HG03378 (cell line): ENCODE results near the gene UPK3A.
A peak's percentile ranks its signal among the peaks of the same experiment; 100 is the strongest.

Experiments used
- ATAC-seq: cut with Tn5 transposase; IDR thresholded peaks from one replicate; pipeline ENCODE4 v1.9.1; 2021; ENCODE audit warnings: mild to moderate bottlenecking, moderate library complexity; ENCODE audit not compliant: unreplicated experiment

The UPK3A gene

DNA sequence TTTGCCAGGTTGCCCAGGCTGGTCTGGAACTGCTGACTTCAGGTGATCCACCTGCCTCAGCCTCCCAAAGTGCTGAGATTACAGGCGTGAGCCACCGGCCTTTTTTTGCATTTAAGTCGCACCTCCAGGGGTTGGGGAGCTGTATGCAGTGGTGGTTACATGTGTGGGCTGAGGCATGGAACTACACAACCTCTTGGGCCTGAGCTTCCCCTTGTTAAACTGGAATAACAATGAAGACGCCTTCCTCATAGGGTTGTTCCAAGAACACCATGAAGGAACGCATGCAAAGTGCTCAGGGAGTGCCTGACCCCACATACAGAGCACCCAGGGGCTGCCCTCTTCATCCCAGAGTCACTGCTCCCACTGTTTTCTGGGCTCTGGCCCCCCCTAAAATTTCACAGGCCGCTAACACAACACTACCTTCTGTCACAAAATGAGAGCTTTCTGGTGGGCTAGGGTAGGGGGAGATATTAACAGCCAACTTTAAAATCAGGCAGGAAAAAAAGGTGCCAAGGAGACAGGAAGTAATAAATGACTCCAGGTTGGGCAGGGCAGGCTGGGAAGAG is 23.7 kb downstream of the UPK3A start:
- no peak for ATAC-seq

DNA sequence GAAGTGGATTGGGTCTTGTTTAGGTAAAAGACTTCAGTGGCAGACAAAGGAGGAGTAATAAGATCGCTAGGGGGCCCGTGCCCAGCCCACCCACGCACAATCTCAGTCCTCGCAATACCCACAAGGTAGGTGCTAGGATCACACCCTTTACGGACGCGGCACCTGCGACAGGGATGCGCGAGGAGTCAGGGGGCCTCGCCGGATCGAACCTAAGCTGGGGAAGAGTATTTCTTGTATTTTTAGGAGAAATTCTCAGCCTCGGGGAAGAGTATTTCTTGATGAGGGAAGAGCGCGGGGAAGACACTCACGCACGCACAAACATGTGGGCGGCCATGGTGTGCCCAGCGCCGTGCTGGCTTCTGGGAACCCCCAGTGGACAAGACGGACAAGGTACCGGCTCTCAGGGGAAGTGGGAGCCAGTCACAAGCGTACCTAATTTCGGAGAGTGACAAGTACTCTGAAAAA is 24.2 kb downstream of the UPK3A start:
- ATAC-seq = no peak

DNA sequence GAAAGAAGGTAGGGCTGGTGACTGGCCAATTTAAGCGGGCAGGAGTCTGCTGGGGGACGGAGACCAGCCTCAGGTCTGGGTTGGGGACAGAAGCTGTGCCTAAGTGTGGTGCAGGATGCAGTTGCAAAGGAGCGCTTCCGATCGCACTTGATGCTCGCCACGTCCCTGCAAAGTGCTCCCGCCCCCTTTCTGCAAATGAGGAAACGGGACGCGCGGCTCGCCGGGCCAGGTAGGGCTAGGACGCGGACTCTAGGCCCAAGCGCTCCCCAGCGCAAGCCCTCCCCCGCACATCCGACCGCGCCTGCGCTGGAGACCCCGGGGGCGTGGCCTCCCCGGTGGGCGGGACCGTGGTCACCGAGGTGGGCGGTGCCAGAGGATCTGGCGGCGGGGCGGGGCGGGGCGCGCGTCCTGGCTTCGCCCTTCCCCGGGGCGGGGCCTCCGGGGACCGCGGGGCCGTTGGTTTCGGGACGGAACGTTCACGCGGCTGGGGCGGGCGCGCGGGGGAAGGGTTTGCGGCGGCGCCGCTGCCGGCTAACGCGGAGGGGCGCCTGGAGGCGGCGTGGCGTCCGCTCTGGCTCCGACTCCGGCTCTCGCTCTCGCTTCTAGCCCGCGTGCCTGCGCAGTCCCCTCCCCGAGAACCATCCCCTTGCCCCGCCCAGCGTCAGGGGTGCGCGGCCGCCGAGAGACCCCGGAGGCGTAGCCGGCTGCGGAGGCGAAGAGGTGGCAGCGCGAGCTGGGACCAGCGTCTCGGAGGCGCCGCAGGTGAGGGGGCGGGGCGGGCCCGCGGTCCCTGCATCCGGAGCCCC is 24.9 kb downstream of the UPK3A start, which contains the start of gene FAM118A:
TSS of gene FAM118A (plus strand) at position 513 of the 806 bp plus-strand sequence. CDS start 12,446 bp downstream, outside the sequence.
- ATAC-seq = peak; percentile 66

DNA sequence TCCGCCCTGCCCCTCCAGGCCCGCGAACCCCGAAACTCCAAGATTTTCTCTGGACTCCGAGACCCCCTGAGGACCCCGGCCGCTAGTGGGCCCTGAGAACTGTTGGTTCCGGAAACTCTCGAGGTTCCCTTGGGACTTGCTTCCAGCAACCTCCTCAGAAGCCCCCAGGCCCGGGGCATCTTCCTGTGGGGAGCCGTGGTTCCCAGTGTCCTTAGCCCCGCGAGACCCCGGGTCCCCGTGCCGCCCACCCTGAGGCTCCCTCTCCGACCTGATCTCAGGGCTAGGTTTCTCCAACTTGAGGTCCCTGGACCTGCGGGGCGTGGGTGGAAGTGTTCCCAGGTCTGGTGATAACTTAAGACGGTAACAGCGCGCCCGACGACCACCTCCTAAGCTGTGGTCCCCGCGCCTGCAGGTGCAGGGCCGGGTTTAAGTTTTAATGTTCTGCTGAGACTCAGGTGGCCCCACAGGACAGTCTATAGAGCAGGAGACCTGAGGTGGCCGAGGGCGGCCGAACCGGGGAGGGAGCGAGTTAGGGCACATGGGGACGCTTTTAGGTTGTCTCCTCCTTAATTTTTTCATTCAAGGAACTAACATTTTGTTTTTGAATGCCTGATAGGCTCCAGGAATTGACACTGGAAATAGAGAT is 25.7 kb downstream of the UPK3A start:
- no peak for ATAC-seq

DNA sequence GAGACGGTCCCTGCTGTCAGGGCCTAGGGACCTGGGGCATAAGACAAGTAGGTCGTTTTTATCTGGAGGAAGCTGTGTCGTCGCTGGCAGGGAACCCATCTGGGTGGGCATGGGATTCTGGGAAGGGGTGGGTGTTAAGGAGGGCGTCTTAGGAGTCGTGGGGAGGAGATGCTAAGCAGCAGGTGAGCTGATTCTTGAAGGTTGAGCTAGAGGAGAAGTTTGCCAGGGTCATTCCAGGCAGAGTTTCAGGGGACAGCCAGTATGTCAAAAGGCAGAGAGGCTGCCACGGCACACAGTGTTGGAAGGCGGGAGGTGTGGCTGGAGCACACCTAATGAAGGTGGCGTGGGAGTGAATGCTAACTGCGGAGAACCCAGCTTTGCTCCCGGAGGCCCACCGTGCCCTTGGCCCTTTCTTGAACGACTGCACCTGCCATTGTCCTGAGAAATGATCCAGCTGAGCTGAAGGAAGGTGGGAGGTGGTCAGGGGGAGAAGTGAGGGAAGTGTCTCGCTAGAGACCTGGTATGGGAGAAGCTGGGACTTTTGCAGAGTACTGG is 26.3 kb downstream of the UPK3A start:
- ATAC-seq = no peak

DNA sequence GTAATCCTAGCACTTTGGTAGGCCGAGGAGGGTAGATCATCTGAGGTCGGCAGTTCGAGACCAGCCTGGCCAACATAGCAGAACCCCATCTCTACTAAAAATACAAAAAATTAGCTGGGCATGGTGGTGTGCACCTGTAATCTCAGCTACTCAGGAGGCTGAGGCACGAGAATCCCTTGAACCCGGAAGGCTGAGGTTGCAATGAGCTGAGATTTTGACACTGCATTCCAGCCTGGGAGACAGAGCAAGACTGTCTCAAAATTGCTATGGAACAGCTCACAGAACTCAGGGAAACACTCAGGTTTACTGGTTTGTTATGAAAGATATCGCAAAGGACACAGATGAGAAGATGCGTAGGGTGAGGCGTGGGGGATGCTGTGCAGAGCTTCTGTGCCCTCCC is 27.7 kb downstream of the UPK3A start:
- no peak for ATAC-seq

DNA sequence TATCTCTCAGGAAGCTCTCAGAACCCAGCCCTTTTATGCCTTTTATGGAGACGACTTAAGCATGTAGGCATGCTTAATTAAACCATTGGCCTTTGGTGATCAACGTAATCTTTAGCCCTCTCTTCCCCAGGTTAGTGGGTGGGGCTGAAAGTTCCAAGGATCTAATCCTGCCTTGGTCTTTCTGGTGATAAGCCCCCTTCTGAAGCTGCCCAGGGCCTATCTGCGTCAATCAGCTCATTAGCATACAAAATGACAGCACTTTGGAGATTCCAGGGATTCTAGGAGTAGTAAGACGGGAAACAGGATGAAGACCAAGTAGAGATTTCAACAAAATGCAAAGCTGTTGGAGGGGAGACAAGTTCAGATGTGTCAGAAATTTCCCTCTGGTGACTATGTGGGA is 28.1 kb downstream of the UPK3A start:
- no peak for ATAC-seq

DNA sequence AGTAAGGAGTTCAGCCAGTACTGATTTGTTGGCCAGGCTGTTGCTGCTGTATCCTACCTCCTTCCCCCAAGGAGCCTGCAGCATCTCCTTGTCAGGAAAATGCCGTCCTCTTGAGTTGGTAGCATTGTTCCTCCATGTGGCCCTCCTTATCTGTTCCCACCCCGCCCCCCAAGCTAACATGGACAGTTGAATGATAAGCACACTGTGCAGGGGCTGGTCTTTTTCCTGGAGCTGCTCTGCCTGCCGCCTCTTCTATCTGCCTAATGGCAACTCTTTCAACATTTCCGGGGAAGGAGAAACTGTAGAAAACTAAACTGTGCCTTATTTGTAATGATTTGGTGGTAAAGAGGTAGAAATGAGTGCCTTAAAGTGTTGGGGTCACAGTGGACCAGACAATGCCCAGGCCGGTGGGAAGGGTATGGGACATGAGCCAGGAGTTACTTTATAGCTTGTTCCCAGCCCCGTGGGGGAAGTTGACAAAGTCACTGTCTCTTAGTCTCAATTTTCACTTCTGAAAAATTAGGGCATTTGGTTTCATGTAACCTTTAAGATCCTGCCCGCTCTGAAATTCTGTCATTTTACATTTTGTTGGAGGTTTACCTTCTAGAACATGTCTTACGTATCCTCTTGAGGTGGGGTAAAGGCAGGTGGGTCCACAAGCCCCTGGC is 29.4 kb downstream of the UPK3A start:
- ATAC-seq = no peak

DNA sequence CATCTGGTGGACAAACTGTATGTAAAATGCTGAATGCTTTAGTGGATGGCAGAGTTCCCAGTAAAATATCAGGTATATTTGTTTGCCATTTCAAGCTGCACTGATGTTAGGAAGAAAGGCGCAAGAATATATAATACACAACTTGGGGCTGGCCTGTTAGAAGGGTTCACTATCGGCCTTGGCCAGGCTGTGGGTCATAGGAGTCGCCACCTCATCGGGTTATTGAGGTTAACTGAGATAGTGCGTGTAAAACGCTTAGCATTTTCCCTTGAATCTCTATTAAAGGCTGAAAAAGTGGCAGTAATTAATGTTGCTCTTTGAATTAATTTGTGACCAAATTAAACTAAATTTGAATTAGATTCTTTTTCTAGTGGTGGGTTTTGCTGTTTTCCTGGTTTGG is 30.0 kb downstream of the UPK3A start:
- ATAC-seq = no peak

DNA sequence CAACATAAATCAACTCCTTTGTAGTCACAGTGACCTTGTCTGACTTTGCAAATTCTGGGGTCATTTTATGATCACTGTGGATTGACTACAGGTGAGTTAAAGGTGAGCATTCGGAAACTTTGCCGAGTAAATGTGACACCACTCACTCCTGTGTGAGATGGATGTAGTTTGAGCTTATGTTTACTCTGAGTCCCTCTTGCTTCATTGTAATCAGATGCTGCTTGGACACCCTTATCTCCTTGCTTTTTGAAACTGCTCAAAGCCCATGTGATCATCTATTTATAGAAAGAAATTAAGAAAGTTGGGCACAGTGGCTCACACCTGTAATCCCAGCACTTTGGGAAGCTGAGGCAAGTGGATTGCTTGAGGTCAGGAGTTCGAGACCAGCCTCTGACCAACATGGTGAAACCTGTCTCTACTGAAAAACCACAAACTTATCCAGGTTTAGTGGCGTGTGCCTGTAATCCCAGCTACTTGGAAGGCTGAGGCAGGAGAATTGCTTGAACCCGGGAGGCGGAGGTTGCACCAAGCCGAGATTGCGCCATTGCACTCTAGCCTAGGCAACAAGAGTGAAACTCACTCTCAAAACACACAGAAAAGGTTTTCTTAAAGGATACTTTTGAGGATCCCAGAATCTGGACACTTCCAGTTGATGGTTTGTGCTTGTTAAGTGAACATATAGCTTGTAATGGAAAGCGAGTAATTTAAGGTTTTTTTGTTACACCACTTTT is 32.2 kb downstream of the UPK3A start:
- no peak for ATAC-seq

DNA sequence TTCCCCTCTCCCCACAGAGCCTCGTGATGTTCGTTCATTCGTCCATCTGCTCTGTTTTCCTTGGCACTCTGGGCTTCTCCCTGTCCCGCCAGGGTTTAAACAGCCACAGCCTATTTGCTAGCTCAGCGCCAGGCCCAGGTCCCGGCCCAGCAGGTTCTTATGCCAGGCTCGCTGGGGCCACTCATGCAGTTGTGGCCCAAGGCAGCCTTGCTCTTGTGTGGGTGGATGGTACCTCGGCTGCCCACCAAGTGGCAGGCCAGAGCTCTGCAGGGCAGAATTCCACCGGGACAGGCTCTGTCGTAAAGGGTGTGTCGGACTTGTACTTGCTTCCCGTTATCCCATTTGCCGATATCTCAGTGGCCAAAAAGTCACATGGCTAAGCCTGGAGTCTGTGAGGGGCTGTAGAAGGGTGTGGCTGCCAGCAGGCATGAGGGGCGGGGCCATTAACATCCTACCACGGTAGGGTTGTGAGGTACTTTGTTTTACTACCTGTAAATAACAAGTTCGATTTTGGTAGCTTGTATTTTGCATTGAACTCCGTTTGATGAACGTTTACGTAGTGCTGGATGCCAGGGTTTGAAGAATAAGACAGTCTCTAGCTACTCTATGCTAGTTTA is 32.9 kb downstream of the UPK3A start:
- ATAC-seq = no peak

DNA sequence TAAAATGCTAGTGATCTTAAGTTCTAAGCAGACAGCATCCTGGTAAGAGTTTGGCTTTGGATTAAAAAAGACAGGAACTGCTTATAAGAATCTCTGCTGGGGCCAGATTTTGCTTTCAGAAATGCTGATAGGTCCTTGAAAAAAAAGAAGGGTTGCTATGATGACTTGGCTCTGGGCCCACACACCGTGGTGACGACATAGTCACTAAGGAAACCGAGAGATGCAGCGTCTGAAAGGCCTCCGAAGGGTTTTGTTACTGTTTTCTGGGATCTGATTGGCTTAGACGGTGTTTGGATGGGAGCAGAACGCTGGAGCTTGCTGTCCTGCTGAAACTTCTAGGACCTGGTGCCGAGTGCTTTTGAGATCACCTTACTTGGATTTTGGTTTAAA is 33.4 kb downstream of the UPK3A start:
- peak; percentile 50 for ATAC-seq

DNA sequence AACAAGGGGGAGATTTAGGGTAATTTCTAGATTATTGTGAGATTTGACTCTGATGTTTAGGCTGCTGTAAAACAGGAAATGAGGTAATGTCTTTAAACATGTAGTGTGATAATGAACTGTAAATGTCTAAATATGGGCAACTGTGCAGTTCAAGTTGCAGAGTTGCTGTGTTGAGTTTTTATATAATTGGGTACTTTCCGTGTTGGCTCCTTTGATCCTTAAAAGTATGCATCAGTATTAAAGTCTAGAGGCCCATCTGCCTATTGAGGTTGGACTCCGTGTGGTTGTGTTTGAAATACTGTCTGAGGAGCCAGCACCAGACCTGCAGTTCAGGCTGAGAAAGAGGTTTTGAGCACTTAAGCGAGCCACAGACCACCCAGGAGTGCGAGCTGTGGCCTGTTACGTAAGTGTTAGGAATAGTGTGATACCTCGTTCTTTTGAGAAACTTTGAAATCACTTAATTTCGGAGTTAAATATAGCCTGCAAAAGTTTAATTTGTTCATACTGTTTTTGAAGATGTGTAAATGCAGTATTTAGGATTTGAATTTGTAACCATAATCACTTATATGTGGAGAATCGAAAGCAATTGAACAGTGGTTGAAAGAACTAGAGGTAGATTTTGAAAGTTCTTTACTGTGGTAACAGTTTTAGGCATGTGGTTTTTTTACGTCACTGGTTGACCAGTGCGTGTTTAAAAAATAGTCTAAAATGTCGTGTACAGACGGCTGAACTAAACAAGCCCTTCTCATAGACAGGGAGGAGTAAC is 34.0 kb downstream of the UPK3A start:
- ATAC-seq = peak; percentile 41

DNA sequence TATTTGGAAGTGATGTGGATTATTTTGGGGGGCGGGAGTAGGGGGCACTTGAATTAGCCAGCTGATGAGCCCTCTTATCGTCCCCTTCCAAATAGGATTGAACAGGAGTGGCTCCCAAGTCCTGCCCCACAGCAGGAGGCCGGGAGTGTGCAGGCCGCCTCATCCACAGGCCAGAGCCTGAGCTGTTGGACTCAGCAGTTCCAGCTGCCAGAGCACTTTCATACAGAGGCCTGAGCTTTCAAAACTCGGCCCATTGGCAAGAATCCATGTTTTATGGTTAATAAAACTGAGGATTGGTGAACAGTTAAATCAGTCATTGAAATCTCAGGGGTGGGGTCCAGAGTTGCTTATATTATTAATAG is 34.6 kb downstream of the UPK3A start:
- no peak for ATAC-seq

DNA sequence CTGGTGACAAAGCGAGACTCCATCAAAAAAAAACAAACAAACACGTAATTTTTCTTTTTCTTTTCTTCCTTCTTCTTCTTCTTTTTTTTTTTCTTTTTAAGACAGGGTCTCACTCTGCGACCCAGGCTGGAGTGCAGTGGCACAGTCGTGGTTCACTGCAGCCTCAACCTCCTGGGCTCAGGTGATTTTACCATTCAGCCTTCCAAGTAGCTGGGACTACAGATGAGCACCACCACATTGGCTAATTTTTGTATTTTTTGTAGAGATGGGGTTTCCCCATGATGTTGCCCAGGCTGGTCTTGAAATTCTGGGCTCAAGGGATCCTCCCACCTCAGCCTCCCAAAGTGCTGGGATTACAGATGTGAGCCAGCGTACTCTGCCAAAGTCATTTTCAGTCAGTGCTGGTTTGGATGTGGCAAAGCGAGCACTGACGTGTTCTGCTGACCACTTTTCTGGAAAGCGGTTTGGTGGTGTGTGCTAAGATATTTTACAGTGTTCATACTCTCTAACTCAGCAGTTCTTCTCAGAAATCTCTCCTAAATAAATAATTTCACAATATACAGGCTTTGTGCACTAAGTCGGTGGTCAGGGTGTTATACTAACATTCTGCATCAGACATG is 35.7 kb downstream of the UPK3A start:
- no peak for ATAC-seq

DNA sequence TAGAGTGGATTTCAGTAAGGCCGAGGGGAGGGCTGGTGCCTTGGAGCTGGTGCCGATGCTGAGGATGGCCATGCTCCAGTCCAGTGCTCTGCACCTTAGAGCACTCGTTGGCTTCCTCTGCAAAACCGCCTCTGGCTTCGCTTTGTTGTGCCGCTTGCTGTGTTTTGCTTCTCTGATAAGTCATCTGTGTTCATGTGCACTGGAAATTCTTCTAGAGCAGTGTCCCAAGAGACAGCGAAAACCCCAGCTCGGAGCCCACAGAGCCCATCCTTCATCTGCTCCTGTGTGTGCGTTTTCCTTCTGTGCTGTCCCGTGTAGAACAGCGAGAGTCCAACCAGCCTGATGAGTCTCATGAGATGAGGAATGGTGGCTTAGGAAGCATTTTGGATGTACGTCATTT is 37.1 kb downstream of the UPK3A start:
- ATAC-seq = no peak

DNA sequence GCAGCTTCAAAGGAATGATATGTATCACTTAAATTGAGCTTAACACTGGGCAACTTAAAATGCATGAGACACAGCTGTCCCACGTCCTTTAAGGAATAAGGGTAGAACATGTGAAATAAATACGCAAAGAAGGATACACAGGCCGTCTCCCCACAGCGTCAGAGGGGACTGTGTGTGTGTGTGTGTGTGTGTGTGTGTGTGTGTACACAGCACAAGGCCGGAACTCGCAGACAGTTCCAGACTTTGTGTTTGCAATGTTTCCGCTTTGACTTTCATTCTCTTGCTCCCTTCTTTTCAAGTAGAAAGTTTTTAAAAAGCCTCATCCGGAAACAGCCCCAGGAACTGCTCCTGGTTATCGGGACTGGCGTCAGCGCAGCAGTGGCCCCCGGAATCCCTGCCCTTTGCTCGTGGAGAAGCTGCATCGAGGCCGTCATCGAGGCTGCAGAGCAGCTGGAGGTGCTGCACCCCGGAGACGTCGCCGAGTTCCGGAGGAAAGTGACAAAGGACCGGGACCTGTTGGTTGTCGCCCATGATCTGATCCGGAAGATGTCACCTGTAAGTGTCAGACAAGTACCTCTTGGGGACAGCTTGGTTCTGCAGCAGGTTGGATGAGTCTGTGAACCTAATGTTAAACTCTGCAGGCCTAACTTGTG is 38.2 kb downstream of the UPK3A start:
- no peak for ATAC-seq

DNA sequence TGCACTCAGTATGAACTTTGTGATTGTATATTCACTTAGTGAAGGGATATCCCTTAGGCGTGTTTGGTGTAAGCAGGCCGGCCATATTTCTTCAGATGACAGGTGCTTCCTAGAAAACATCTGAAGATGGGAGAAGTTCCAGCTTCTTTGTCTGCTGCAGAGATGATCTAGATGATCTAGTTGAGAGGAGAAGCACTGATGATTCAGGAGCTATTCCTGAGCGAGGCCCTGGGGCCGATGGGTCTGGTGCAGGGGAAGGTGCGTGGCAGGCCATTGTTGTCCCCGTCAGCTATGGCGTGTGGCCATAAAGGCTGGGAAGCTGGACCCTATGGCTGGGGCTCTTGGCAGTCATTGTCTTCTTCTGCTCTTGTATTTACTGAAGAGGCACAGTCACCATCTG is 38.9 kb downstream of the UPK3A start:
- ATAC-seq = no peak
